HepG2 (cell line): Measurements from ENCODE around the gene SOX13. TPM values are rescaled to one million over a fixed set of nuclear protein-coding genes. Genes with fewer than 3 reads are reported as not detected.
A peak's percentile ranks its signal among the peaks of the same experiment; 100 is the strongest.

Experiments
- BCL6 ChIP-seq: IDR thresholded peaks from 2 replicates; pipeline ENCODE4 v1.6.1; 2016; ENCODE audit warnings: missing genetic modification reagents, missing compliant biosample characterization
- CHD2 ChIP-seq: IDR thresholded peaks from 2 replicates; pipeline ENCODE4 v1.6.1; 2011; ENCODE audit warnings: low read depth, low read length, improper control_type of control experiment
- ETV6 ChIP-seq: sonication (generic); formaldehyde crosslinking; conservative IDR thresholded peaks from 2 replicates; pipeline ENCODE4 v1.4.0; 2020; ENCODE audit warnings: missing genetic modification reagents
- GFI1 ChIP-seq: sonication (generic); formaldehyde crosslinking; IDR thresholded peaks from 2 replicates; pipeline ENCODE4 v1.5.0; 2020; ENCODE audit warnings: missing genetic modification reagents, mild to moderate bottlenecking, borderline replicate concordance
- GLMP ChIP-seq: sonication (generic); formaldehyde crosslinking; IDR thresholded peaks from 2 replicates; pipeline ENCODE4 v1.9.0; 2021; ENCODE audit warnings: missing genetic modification reagents, mild to moderate bottlenecking, borderline replicate concordance
- HMG20A ChIP-seq: IDR thresholded peaks from 2 replicates; pipeline ENCODE4 v1.6.1; 2016; ENCODE audit warnings: borderline replicate concordance
- HMGA1 ChIP-seq: sonication (generic); formaldehyde crosslinking; conservative IDR thresholded peaks from 2 replicates; pipeline ENCODE4 v1.4.0; 2020; ENCODE audit warnings: missing genetic modification reagents
- HNRNPK ChIP-seq: fragments of 200-400 bp; formaldehyde crosslinking; IDR thresholded peaks from 2 replicates; pipeline ENCODE4 v1.6.1; 2018; ENCODE audit warnings: low read length, low read depth, moderate library complexity, mild to moderate bottlenecking; ENCODE audit not compliant: poor library complexity, severe bottlenecking
- MAX ChIP-seq: IDR thresholded peaks from 2 replicates; pipeline ENCODE4 v1.6.1; 2012; ENCODE audit warnings: inconsistent platforms
- MTF1 ChIP-seq: sonication (generic); formaldehyde crosslinking; IDR thresholded peaks from 2 replicates; pipeline ENCODE4 v1.5.0; 2020; ENCODE audit warnings: missing genetic modification reagents
- NCOA1 ChIP-seq: sonication (generic); formaldehyde crosslinking; IDR thresholded peaks from 2 replicates; pipeline ENCODE4 v1.9.0; 2021; ENCODE audit warnings: missing genetic modification reagents
- NFE2 ChIP-seq: sonication (generic); formaldehyde crosslinking; IDR thresholded peaks from 2 replicates; pipeline ENCODE4 v1.4.0; 2020; ENCODE audit warnings: missing genetic modification reagents
- NFE2L1 ChIP-seq: sonication (generic); formaldehyde crosslinking; IDR thresholded peaks from 2 replicates; pipeline ENCODE4 v1.4.0; 2020; ENCODE audit warnings: missing genetic modification reagents, mild to moderate bottlenecking, borderline replicate concordance
- RBFOX2 ChIP-seq: fragments of 200-400 bp; formaldehyde crosslinking; IDR thresholded peaks from 2 replicates; pipeline ENCODE4 v1.6.1; 2017; ENCODE audit warnings: low read depth, mild to moderate bottlenecking, low read length
- RFXANK ChIP-seq: IDR thresholded peaks from 2 replicates; pipeline ENCODE4 v1.6.1; 2016
- SKI ChIP-seq: fragments of 450-650 bp; IDR thresholded peaks from one replicate; pipeline ENCODE4 v1.6.1; 2018; ENCODE audit warnings: mild to moderate bottlenecking; ENCODE audit not compliant: partially characterized antibody
- SOX5 ChIP-seq: IDR thresholded peaks from 2 replicates; pipeline ENCODE4 v1.6.1; 2016; ENCODE audit warnings: borderline replicate concordance
- SOX6 ChIP-seq, 2 experiments: fragments of 450-650 bp in 1 of 2; sonication (generic) in 1 of 2; formaldehyde crosslinking in 1 of 2; IDR thresholded peaks; 2 replicates each; pipeline versions ENCODE4 v1.4.0 to v1.6.1; 2017 to 2020; ENCODE audit warnings: antibody characterized with exemption in 1 of 2, mild to moderate bottlenecking in 1 of 2, missing genetic modification reagents in 1 of 2
- THAP11 ChIP-seq: IDR thresholded peaks from 2 replicates; pipeline ENCODE4 v1.6.1; 2016; ENCODE audit warnings: missing biosample characterization, missing genetic modification reagents
- TRAFD1 ChIP-seq: sonication (generic); formaldehyde crosslinking; IDR thresholded peaks from 2 replicates; pipeline ENCODE4 v1.5.1; 2020; ENCODE audit warnings: missing genetic modification reagents, mild to moderate bottlenecking, borderline replicate concordance
- ZNF101 ChIP-seq: sonication (generic); formaldehyde crosslinking; IDR thresholded peaks from 2 replicates; pipeline ENCODE4 v1.4.0; 2020; ENCODE audit warnings: mild to moderate bottlenecking, low read depth, missing genetic modification reagents, borderline replicate concordance
- ZNF235 ChIP-seq: sonication (generic); formaldehyde crosslinking; IDR thresholded peaks from 2 replicates; pipeline ENCODE4 v1.8.1; 2023; ENCODE audit warnings: mild to moderate bottlenecking, missing genetic modification reagents, borderline replicate concordance
- ZNF251 ChIP-seq: sonication (generic); formaldehyde crosslinking; IDR thresholded peaks from 2 replicates; pipeline ENCODE4 v1.9.0; 2021; ENCODE audit warnings: mild to moderate bottlenecking, missing genetic modification reagents
- ZNF446 ChIP-seq: sonication (generic); formaldehyde crosslinking; IDR thresholded peaks from 2 replicates; pipeline ENCODE4 v1.5.0; 2020; ENCODE audit warnings: mild to moderate bottlenecking, missing genetic modification reagents
- ZNF496 ChIP-seq: sonication (generic); formaldehyde crosslinking; IDR thresholded peaks from 2 replicates; pipeline ENCODE4 v1.8.1; 2023; ENCODE audit warnings: mild to moderate bottlenecking, moderate library complexity, missing genetic modification reagents; ENCODE audit not compliant: insufficient replicate concordance
- ZNF567 ChIP-seq: sonication (generic); formaldehyde crosslinking; IDR thresholded peaks from 2 replicates; pipeline ENCODE4 v1.8.1; 2023; ENCODE audit warnings: mild to moderate bottlenecking, missing genetic modification reagents, borderline replicate concordance
- polyA plus RNA-seq, 8 experiments: library from polyadenylated mRNA; depleted of rRNA in 3 of 8; stranded (reverse) in 7 of 8; unstranded in 1 of 8; fragments of >200 nt; fragmentation: Illumina TruSeq in 4 of 8; extraction: Trizol in 4 of 8; gene quantifications; 2 replicates each; pipeline versions ENCODE4 v1.2.1 to v1.2.3, GENCODE V29; 2011 to 2016; ENCODE audit warnings: low read depth in 4 of 8, missing spikeins in 1 of 8, mixed read lengths in 1 of 8; ENCODE audit not compliant: insufficient read depth in 1 of 8
- total RNA-seq, 5 experiments: library from RNA; depleted of rRNA; stranded (reverse); fragments of >200 nt; fragmentation: Illumina TruSeq; extraction: Trizol; gene quantifications; 2 replicates each; pipeline ENCODE4 v1.2.3, GENCODE V29; 2016; ENCODE audit warnings: low read depth in 1 of 5

SOX13 gene
- total and polyA plus RNA-seq, 2 of the 13 experiments (the other 11 are each of a cell fraction or from before 2014, with no cell fraction given), result 13.3 to 15.8 TPM

- TF ChIP-seq ZNF251 (CRISPR knock-in tag), result no peak
- 0 out of 2 replicates have a peak, but pooled peaks have one; percentile 51 for TF ChIP-seq GFI1 (CRISPR knock-in tag)
- peak; percentile 39; the same call in 1 of the 2 replicates for TF ChIP-seq THAP11 (CRISPR knock-in tag)
- no peak for TF ChIP-seq TRAFD1 (CRISPR knock-in tag)
- peak; percentile 11; the same call in 1 of the 2 replicates for TF ChIP-seq RFXANK (CRISPR knock-in tag)
- TF ChIP-seq GLMP (CRISPR knock-in tag), result no peak
- no peak for TF ChIP-seq CHD2
- no peak for TF ChIP-seq HMGA1 (CRISPR knock-in tag)
- 0 out of 2 replicates have a peak, but pooled peaks have one; percentile 33 for TF ChIP-seq MTF1 (CRISPR knock-in tag)
- TF ChIP-seq ZNF101 (CRISPR knock-in tag), result no peak
- no peak for TF ChIP-seq HMG20A (CRISPR knock-in tag)
- TF ChIP-seq HNRNPK, result peak; percentile 10
- peak; percentile 76 for TF ChIP-seq BCL6 (CRISPR knock-in tag)
- no peak for TF ChIP-seq ZNF446 (CRISPR knock-in tag)
- no peak; the same call in 1 of the 2 replicates for TF ChIP-seq ZNF567 (CRISPR knock-in tag)
- peak; percentile 80 for TF ChIP-seq RBFOX2
- TF ChIP-seq ETV6 (CRISPR knock-in tag), result no peak
- TF ChIP-seq SOX6 (IDR thresholded peaks at IDR 0.05), result no peak
- no peak; the same call in 1 of the 2 replicates for TF ChIP-seq SOX6 (CRISPR knock-in tag; IDR thresholded peaks at IDR 0.05)
- no peak for TF ChIP-seq SKI
- peak; percentile 58 for TF ChIP-seq MAX
- TF ChIP-seq NCOA1 (CRISPR knock-in tag), result peak; percentile 34; the same call in 1 of the 2 replicates
- TF ChIP-seq ZNF496 (CRISPR knock-in tag), result no peak
- no peak for TF ChIP-seq ZNF235
- no peak; the same call in 1 of the 2 replicates for TF ChIP-seq SOX5 (CRISPR knock-in tag)
- no peak for TF ChIP-seq NFE2 (CRISPR knock-in tag)
- TF ChIP-seq NFE2L1 (CRISPR knock-in tag), result no peak
Observed at GRCh38 chr1:204074274-204075138, 1.6 kb downstream of the SOX13 start (continued).
